T-helper 1 cell treated with Interleukin-12 subunit alpha and Interleukin-12 subunit beta and Interleukin-4 antibody, amounts not matched to agents 30 ng/mL and 1 ng/mL, for 36 hours (primary cell): Measurements from ENCODE around the gene CYB5D1. TPM values are rescaled to one million over a fixed set of nuclear protein-coding genes. Genes with fewer than 3 reads are reported as not detected.

Experiments used
- intact Hi-C: fragments of 100-400 bp; cut with micrococcal nuclease; formaldehyde crosslinking; loops from one replicate; pipeline ENCODE4 v1.15.1; 2024
- total RNA-seq: library from RNA; stranded (reverse); gene quantifications from 2 replicates; pipeline ENCODE4 v1.2.3, GENCODE V29; 2022

Gene CYB5D1
- total RNA-seq, 1 donor from 2014 or later = 7.9 TPM

DNA sequence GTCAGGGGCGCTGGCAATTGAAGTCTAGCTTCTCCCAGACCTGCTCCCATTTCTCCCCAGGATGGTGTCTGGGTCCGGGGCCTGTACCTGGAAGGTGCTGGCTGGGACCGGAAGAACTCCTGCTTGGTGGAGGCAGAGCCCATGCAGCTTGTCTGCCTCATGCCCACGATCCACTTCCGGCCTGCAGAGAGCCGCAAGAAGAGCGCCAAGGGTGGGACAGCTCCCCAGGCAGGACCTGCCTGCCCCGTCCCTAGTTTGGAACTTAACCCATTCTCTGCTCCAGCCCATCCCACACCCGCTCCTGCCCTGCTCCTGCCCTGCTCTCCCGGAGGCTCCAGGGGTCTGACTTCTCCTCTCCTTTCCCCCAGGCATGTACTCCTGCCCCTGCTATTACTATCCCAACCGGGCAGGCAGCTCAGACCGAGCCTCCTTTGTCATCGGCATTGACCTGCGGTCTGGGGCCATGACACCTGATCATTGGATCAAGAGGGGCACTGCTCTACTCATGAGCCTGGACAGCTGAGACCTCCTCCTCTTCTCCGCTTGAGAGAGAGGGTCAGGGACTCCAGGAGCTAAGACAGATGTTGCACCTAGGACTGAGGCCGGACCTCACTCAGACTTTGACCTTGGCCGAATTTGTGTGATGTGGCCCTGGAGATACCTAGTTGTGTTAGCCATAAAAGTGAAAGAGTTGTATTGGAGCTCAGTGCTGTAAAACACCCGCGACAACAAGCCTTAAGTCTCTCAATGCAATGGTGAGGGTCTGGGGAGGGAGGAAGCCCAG is 24.6 kb upstream of the CYB5D1 start:
- intact Hi-C loops = loop anchor here (1.0 to 10.0 kb wide), 2 partner anchors 11 to 452 kb away; partner anchors contain the start of gene RANGRF

GRCh38 chr17:7833795-7834541 is 23.8 kb upstream of the CYB5D1 start, which contains the start of gene KDM6B:
KDM6B (plus strand) TSS chr17:7834217; CDS start chr17:7845555, 11,338 bp downstream.
- intact Hi-C loops = loop anchor here (1.0 to 10.0 kb wide), 9 partner anchors 12 to 451 kb away; partner anchors contain the start of genes CNTROB, CTC1, NAA38 and PFAS

- intact Hi-C loops = loop anchor here (1.0 to 10.0 kb wide), 8 partner anchors 17 to 450 kb away; partner anchors contain the start of genes CNTROB, CTC1, NAA38 and PFAS
These were observed 23.3 kb upstream of the CYB5D1 start for GRCh38 chr17:7834542-7834956.

- intact Hi-C loops = loop anchor here (1.0 to 10.0 kb wide), 9 partner anchors 9 to 450 kb away; partner anchors contain the start of genes CNTROB, CTC1, NAA38 and PFAS
These were observed 22.6 kb upstream of the CYB5D1 start for GRCh38 chr17:7834957-7835813.

- intact Hi-C loops = loop anchor here (1.0 to 10.0 kb wide), 5 partner anchors 8 to 449 kb away; partner anchors contain the start of genes CTC1, PFAS and RANGRF
These were observed 21.8 kb upstream of the CYB5D1 start for GRCh38 chr17:7835814-7836595.

- intact Hi-C loops = loop anchor here (10.0 kb wide), 1 partner anchor 448 kb away; the partner anchor contains the start of gene RANGRF
These were observed 21.0 kb upstream of the CYB5D1 start for GRCh38 chr17:7836596-7837407.

- intact Hi-C loops = loop anchor here (10.0 kb wide), 1 partner anchor 447 kb away; the partner anchor contains the start of gene RANGRF
These were observed 20.3 kb upstream of the CYB5D1 start for GRCh38 chr17:7837408-7838088.

- intact Hi-C loops = loop anchor here (10.0 kb wide), 1 partner anchor 446 kb away; the partner anchor contains the start of gene RANGRF
These were observed 19.4 kb upstream of the CYB5D1 start for GRCh38 chr17:7838090-7839075.

DNA sequence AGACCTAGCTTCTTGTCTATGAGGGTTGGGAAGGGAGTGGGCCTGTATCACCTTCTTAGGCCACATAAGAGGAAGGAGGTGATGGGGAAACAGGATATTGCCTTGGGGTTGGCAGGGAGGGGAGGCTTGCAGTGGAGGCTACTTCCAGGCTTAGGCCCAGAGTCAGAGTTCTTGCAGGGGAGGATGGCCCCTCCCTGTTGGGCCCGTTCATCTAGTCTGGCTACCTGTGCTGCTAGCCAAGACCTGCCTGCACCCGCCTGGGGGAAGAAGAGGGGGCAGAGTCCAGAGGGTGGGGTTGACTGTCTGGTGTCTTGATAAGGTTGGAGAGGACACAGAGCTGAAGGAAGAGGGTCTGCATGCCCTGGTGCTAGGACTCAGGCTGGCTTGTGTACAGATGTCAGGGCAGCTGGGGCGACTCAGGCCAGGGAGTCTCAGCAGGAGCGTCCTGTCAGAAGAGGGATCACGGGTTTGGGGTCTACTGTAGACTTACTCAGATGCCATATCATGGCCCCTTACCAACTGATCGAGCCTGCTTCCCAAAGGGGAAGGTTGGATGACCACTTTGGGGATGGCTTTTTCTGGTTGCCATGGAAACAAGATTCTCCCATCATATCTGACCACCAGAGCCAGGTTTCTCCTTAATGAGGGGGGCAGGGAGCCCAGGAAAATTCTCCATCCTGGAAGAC is 18.5 kb upstream of the CYB5D1 start:
- intact Hi-C loops = loop anchor here (10.0 kb wide), 1 partner anchor 445 kb away; the partner anchor contains the start of gene RANGRF

DNA sequence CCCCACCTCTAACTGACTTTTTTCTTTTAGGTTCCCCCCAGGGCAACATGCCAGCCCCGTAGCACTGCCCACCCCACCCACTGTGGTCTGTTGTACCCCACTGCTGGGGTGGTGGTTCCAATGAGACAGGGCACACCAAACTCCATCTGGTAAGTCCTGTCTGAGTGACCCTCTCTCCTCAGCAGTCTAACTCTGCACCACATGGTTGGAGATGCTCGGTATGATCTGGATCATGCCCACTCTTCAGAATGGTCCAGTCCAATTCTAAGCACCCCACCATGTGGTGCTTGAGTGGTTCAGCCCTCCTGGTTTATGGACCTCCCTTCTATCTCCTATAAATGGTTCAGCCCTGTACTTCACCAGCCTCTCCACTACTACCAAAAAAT is 17.9 kb upstream of the CYB5D1 start:
- intact Hi-C loops = loop anchor here (5.0 to 10.0 kb wide), 10 partner anchors 282 to 1188 kb away; partner anchors contain the start of genes C17orf100, CTDNEP1, ELP5 and HES7

GRCh38 chr17:7840441-7840840 is 17.4 kb upstream of the CYB5D1 start:
- intact Hi-C loops = loop anchor here (5.0 to 10.0 kb wide), 9 partner anchors 282 to 1188 kb away; partner anchors contain the start of genes C17orf100, CTDNEP1, ELP5 and HES7

GRCh38 chr17:7840875-7841274 is 16.9 kb upstream of the CYB5D1 start:
- intact Hi-C loops = loop anchor here (5.0 to 10.0 kb wide), 9 partner anchors 281 to 1189 kb away; partner anchors contain the start of genes C17orf100, CTDNEP1, ELP5 and HES7

- intact Hi-C loops = loop anchor here (5.0 to 10.0 kb wide), 9 partner anchors 281 to 1189 kb away; partner anchors contain the start of genes C17orf100, CTDNEP1, ELP5 and HES7
These were observed 16.3 kb upstream of the CYB5D1 start for GRCh38 chr17:7841396-7841914.

DNA sequence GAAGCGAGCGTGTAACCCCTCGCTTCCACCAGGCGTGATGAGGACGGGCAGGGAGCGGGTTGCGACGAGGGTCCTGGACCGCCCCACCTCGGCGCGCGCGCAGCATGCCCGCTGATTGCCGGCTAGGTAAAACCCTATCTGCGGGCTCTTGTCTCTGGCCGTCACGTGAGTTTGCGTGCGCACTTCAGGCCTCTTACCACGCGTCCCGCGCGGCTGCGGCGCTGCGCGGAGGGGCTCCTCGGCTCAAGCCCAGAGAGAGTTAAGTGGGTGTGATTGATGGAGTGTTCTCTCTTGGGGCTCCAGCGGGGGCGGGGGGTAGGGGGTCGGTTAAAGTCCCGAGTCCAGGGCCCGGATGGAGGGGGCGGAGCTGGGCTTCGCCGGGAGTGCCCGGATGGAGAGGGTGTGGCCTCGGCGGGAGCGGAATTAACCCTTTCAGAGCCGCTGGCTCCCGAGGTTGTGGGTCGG is 15.9 kb upstream of the CYB5D1 start:
- intact Hi-C loops = loop anchor here (1.0 to 10.0 kb wide), 16 partner anchors 9 to 1190 kb away; partner anchors contain the start of genes C17orf100, CTC1, CTDNEP1 and ELP5
